GM12891 (cell line): Measurements from ENCODE around the gene PLD3.
"Not testable (repeated sequence)": the region's sequence is repeated elsewhere in the genome, so short reads cannot be mapped to it uniquely, and the experiment has no call there.

Experiments used
- PAX5 ChIP-seq: IDR thresholded peaks from 2 replicates; pipeline ENCODE4 v1.6.1; 2011; ENCODE audit warnings: low read length, moderate library complexity, mild to moderate bottlenecking; ENCODE audit not compliant: insufficient read depth, severe bottlenecking
- POLR2A ChIP-seq: IDR thresholded peaks from 2 replicates; pipeline ENCODE4 v1.6.1; 2011; ENCODE audit warnings: low read depth, low read length, control low read depth
- POLR2AphosphoS5 ChIP-seq: IDR thresholded peaks from 2 replicates; pipeline ENCODE4 v1.6.1; 2011; ENCODE audit warnings: low read depth, low read length, control low read depth
- SPI1 ChIP-seq: IDR thresholded peaks from 2 replicates; pipeline ENCODE4 v1.6.1; 2011; ENCODE audit warnings: low read depth, low read length, control low read depth
- TAF1 ChIP-seq: IDR thresholded peaks from 2 replicates; pipeline ENCODE4 v1.6.1; 2011; ENCODE audit warnings: low read depth, low read length, control low read depth

DNA sequence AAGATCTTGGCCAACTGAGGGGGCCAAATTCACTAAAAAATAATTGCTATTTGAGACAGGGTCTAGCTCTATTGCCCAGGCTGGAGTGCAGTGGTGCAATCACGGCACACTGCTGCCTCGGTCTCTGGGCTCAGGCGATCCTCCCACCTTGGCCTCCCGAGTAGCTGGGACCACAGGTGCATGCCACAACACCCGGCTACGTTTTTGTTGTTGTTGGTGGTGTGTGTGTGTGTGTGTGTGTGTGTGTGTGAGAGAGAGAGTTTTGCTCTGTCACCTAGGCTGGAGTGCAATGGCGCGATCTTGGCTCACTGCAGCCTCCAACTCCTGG lies 60.1 kb downstream of the PLD3 start:
- not testable (repeated sequence) for TF ChIP-seq POLR2A, TAF1, POLR2AphosphoS5, PAX5, SPI1
